GM12878 (cell line): ENCODE measurements around the gene CASK. TPM values are rescaled to one million over a fixed set of nuclear protein-coding genes. Genes with fewer than 3 reads are reported as not detected.

Source experiments
- ATAC-seq: fragments of 200-7000 bp; cut with Tn5 transposase; 3 replicates; pipeline ENCODE4 v1.9.1; 2020; ENCODE audit warnings: mild to moderate bottlenecking, moderate library complexity
- BruUV-seq: library from RNA; stranded (reverse); fragments of 400-500 nt; replicated peaks from 2 replicates; lab custom pipeline; 2021; lab: Mats Ljungman, UMichigan
- CTCF ChIA-PET: fragments of 300-600 bp; sonication (Branson Sonifier 250); formaldehyde crosslinking; extraction: SDS; loops from one replicate; lab custom pipeline; 2021; ENCODE audit warnings: inconsistent platforms; lab: Yijun Ruan, JAX
- POLR2A ChIA-PET: fragments of 350-600 bp; formaldehyde crosslinking; extraction: SDS; loops from one replicate; lab custom pipeline; 2021; ENCODE audit warnings: inconsistent platforms; lab: Charles Lee
- RAD21 ChIA-PET: fragments of 300-600 bp; sonication (Branson Sonifier 250); formaldehyde crosslinking; loops from one replicate; lab custom pipeline; 2023; ENCODE audit warnings: antibody characterized with exemption; ENCODE audit not compliant: unreplicated experiment; lab: Charles Lee
- SMC1A ChIA-PET: fragments of 300-600 bp; sonication (Branson Sonifier 250); formaldehyde crosslinking; loops from one replicate; lab custom pipeline; 2023; ENCODE audit not compliant: unreplicated experiment, uncharacterized antibody; lab: Charles Lee
- DNase-seq: peaks from one replicate; pipeline ENCODE4 v3.0.0-alpha.2; 2011; ENCODE audit warnings: low read depth, low spot score
- FAIRE-seq: peaks from 3 replicates; lab custom pipeline; 2011; peaks lifted over from hg19 to GRCh38; lab: Jason Lieb, UNC
- H2AFZ ChIP-seq: 2 replicates; pipeline ENCODE4 v1.6.0; 2011; ENCODE audit warnings: low read depth, low read length, control low read depth; ENCODE audit not compliant: control insufficient read depth
- H3K27ac ChIP-seq: 2 replicates; pipeline ENCODE4 v1.5.1; 2011; ENCODE audit warnings: control low read depth; ENCODE audit not compliant: control insufficient read depth, insufficient read depth
- H3K27me3 ChIP-seq, 2 experiments: replicated peaks in 1 of 2; 2 replicates each; pipeline versions ENCODE4 v1.6.0 to v1.6.1; 2011; ENCODE audit warnings: low read length in 1 of 2; ENCODE audit not compliant: control insufficient read depth in 2 of 2, insufficient read depth in 2 of 2
- H3K36me3 ChIP-seq, 2 experiments: 2 replicates each; pipeline ENCODE4 v1.5.1; 2011; ENCODE audit warnings: low read length in 1 of 2; ENCODE audit not compliant: control insufficient read depth in 2 of 2, insufficient read depth in 2 of 2
- H3K4me1 ChIP-seq: 2 replicates; pipeline ENCODE4 v1.6.1; 2011; ENCODE audit warnings: mild to moderate bottlenecking, low read length, moderate library complexity, mixed read lengths; ENCODE audit not compliant: control insufficient read depth, insufficient read depth
- H3K4me2 ChIP-seq: 2 replicates; pipeline ENCODE4 v1.6.0; 2011; ENCODE audit warnings: control low read depth; ENCODE audit not compliant: control insufficient read depth, insufficient read depth
- H3K4me3 ChIP-seq: fragments of 200-600 bp; sonication (generic); 2 replicates; pipeline ENCODE4 v1.5.1; 2016
- H3K79me2 ChIP-seq: 2 replicates; pipeline ENCODE4 v1.6.0; 2011; ENCODE audit warnings: low read length; ENCODE audit not compliant: control insufficient read depth, insufficient read depth
- H3K9ac ChIP-seq: 2 replicates; pipeline ENCODE4 v1.8.0; 2011; ENCODE audit warnings: low read length, control low read depth, mixed read lengths; ENCODE audit not compliant: control insufficient read depth, insufficient read depth
- H3K9me3 ChIP-seq: replicated peaks from 3 replicates; pipeline ENCODE4 v1.5.1; 2011; ENCODE audit warnings: mild to moderate bottlenecking, low read length; ENCODE audit not compliant: control insufficient read depth, insufficient read depth
- H4K20me1 ChIP-seq: 2 replicates; pipeline ENCODE4 v1.6.0; 2011; ENCODE audit not compliant: control insufficient read depth, insufficient read depth
- CEBPB ChIP-seq, 2 experiments: fragments of 150-350 bp in 1 of 2; IDR thresholded peaks; 2 replicates each; pipeline ENCODE4 v1.6.1; 2012 to 2014; ENCODE audit warnings: low read depth in 2 of 2, low read length in 2 of 2, borderline replicate concordance in 1 of 2, inconsistent platforms in 1 of 2
- CEBPZ ChIP-seq: fragments of 150-350 bp; IDR thresholded peaks from 2 replicates; pipeline ENCODE4 v1.6.1; 2016; ENCODE audit warnings: low read depth, low read length
- ETV6 ChIP-seq, 2 experiments: fragments of 450-650 bp in 1 of 2; IDR thresholded peaks in 1 of 2; conservative IDR thresholded peaks in 1 of 2; 2 replicates each; pipeline ENCODE4 v1.6.1; 2014; ENCODE audit warnings: antibody characterized with exemption in 1 of 2, borderline replicate concordance in 1 of 2, low read depth in 1 of 2, mild to moderate bottlenecking in 1 of 2, moderate library complexity in 1 of 2
- GABPA ChIP-seq: IDR thresholded peaks from 2 replicates; pipeline ENCODE4 v1.6.1; 2014; ENCODE audit warnings: antibody characterized with exemption, low read depth, mild to moderate bottlenecking, inconsistent platforms
- HDAC2 ChIP-seq: fragments of 200-600 bp; sonication (generic); IDR thresholded peaks from 2 replicates; pipeline ENCODE4 v1.6.1; 2017
- IRF3 ChIP-seq: fragments of 450-650 bp; IDR thresholded peaks from 2 replicates; pipeline ENCODE4 v1.6.1; 2014; ENCODE audit warnings: mild to moderate bottlenecking
- NR2C2 ChIP-seq: IDR thresholded peaks from 2 replicates; pipeline ENCODE4 v1.6.1; 2011; ENCODE audit warnings: borderline replicate concordance, low read depth; ENCODE audit not compliant: control insufficient read depth, insufficient read length
- POLR2A ChIP-seq: IDR thresholded peaks from 2 replicates; pipeline ENCODE4 v1.6.1; 2011; ENCODE audit warnings: low read depth, mild to moderate bottlenecking, low read length
- POLR2AphosphoS5 ChIP-seq: IDR thresholded peaks from 2 replicates; pipeline ENCODE4 v1.6.1; 2011; ENCODE audit warnings: mild to moderate bottlenecking, low read length, inconsistent platforms
- POU2F2 ChIP-seq: IDR thresholded peaks from 3 replicates; pipeline ENCODE4 v1.6.1; 2011; ENCODE audit warnings: low read depth, mild to moderate bottlenecking, low read length, borderline replicate concordance
- RFX5 ChIP-seq: IDR thresholded peaks from 2 replicates; pipeline ENCODE4 v1.6.1; 2011; ENCODE audit warnings: low read depth, low read length, improper control_type of control experiment
- SIN3A ChIP-seq: IDR thresholded peaks from 2 replicates; pipeline ENCODE4 v1.6.1; 2012; ENCODE audit warnings: low read depth, low read length, improper control_type of control experiment
- SRF ChIP-seq, 2 experiments: IDR thresholded peaks; 2 replicates each; pipeline ENCODE4 v1.6.1; 2011; ENCODE audit warnings: low read depth in 2 of 2, low read length in 2 of 2, mild to moderate bottlenecking in 1 of 2, moderate library complexity in 1 of 2
- ZBTB11 ChIP-seq: fragments of 450-650 bp; formaldehyde crosslinking; IDR thresholded peaks from 2 replicates; pipeline ENCODE4 v1.5.0; 2022; ENCODE audit warnings: mild to moderate bottlenecking, missing genetic modification characterization
- whole genome bisulfite sequencing: methylation state at CpG from one replicate; pipeline ENCODE4 v1.1.6; 2016; ENCODE audit warnings: low lambda C conversion rate; ENCODE audit not compliant: insufficient replicate concordance, insufficient coverage; ENCODE audit errors: missing lambda C conversion rate; 5-methylcytosine and 5-hydroxymethylcytosine counted together
- in situ Hi-C: fragments of 300-500 bp; cut with MboI; formaldehyde crosslinking; loops from 9 replicates; pipeline ENCODE4 v1.14.3; 2018; ENCODE audit warnings: mixed read lengths
- intact Hi-C: fragments of 100-400 bp; cut with micrococcal nuclease; formaldehyde crosslinking; loops from one replicate; pipeline ENCODE4 v1.14.2; 2022; ENCODE audit not compliant: unreplicated experiment
- polyA plus RNA-seq, 11 experiments: library from polyadenylated mRNA; depleted of rRNA in 4 of 11; unstranded in 6 of 11; stranded (reverse) in 5 of 11; fragments of >200 nt; fragmentation: Nextera tagmentation in 4 of 11; fragmentation: Illumina TruSeq in 1 of 11; extraction: Ambion mirVana in 4 of 11; extraction: Trizol in 1 of 11; gene quantifications; 1 replicate in 1 of 11; 2 replicates in 10 of 11; pipeline versions ENCODE4 v1.2.1 to v1.2.3, GENCODE V29; 2011 to 2016; ENCODE audit warnings: inconsistent platforms in 2 of 11, missing spikeins in 2 of 11, low read depth in 1 of 11
- total RNA-seq, 4 experiments: library from RNA; depleted of rRNA in 3 of 4; stranded (reverse); fragments of >200 nt in 3 of 4; fragmentation: Illumina TruSeq in 1 of 4; extraction: Trizol in 1 of 4; gene quantifications; 2 replicates each; pipeline versions ENCODE4 v1.2.1 to v1.2.3, GENCODE V29; 2013 to 2021

Gene CASK
- total and polyA plus RNA-seq, 10 of the 15 experiments (the other 5 are each of a cell fraction or from before 2014, with no cell fraction given) = 0.60 to 45.9 (median 4.8) TPM

- SMC1A ChIA-PET = interaction anchor here (0.8 kb wide), 1 partner anchor 25 kb away, joined by 3 read pairs; no protein-coding TSS in a partner anchor
- FAIRE-seq = no peak
- CTCF ChIA-PET = no interaction called here
- Histone ChIP-seq H3K9ac (no peak overlapping the region), H3K79me2 (no peaks in the 10 kb centered on the region), H2AFZ (no peak overlapping the region), H3K4me1 (no peaks in the 10 kb centered on the region), H3K4me3 (no peak overlapping the region), H3K9me3 (no peaks in the 10 kb centered on the region), H3K36me3 (no peaks in the 10 kb centered on the region), H3K4me2 (no peak overlapping the region), H4K20me1 (no peaks in the 10 kb centered on the region), H3K27me3 (no peaks in the 10 kb centered on the region), H3K27ac (no peak overlapping the region)
- RAD21 ChIA-PET = no interaction called here
- no peak for ATAC-seq
- in situ Hi-C loops (no loop called here), intact Hi-C loops (no loop called here)
- 43% methylated on average over 3 of the region's 3 CpGs for WGBS
- no peak for DNase-seq
- POLR2A ChIA-PET = no interaction called here
- BruUV-seq = no TSS peak
- TF ChIP-seq SIN3A (no peak), POU2F2 (no peak), SRF (IDR thresholded peaks at IDR 0.05; ENCODE audit: low read depth in 2 of 2, low read length in 2 of 2) (no peak), POLR2A (no peak), IRF3 (no peak), CEBPB (IDR thresholded peaks at IDR 0.05; ENCODE audit: borderline replicate concordance in 1 of 2, low read depth in 2 of 2, low read length in 2 of 2) (no peak), ZBTB11 (CRISPR knock-in tag) (no peak), HDAC2 (no peak), NR2C2 (no peak), CEBPZ (no peak), ETV6 (conservative IDR thresholded peaks at IDR 0.05 in 1 of 2, IDR thresholded peaks at IDR 0.05 in 1 of 2; ENCODE audit: borderline replicate concordance in 1 of 2, low read depth in 1 of 2) (no peak), RFX5 (no peak), POLR2AphosphoS5 (no peak), GABPA (no peak)
Observed at GRCh38 chrX:41824551-41824950, 98.8 kb downstream of the CASK start.
